Right kidney (tissue), 1 donor: Measurements from ENCODE around the gene MACROD1.
A peak's percentile ranks its signal among the peaks of the same experiment; 100 is the strongest.

ENCODE experiments used
- DNase-seq: peaks from one replicate; pipeline ENCODE4 v3.0.0-alpha.2; 2016

MACROD1 gene

GRCh38 chr11:64152841-64153691 is 12.8 kb downstream of the MACROD1 start:
- DNase-seq = peak; percentile 75

DNA sequence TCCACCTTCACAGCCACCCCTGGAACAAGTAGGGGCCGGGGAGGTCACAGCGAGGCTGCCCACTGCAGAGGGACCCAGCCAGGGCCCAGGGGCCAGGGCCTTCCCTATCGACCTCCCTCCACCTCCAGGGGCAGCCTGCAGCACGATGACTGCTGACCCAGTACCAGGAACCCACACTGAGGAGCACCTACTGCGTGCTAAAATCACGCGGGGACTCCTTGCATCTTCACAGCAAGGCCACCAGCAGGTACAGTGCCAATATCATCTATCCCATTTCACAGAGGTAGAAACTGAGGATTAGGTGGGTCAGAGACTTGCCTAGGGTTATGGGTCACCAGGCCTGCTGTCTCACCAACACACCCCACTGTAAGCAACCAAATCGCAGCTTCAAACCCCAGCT is 14.6 kb downstream of the MACROD1 start:
- no peak for DNase-seq

DNA sequence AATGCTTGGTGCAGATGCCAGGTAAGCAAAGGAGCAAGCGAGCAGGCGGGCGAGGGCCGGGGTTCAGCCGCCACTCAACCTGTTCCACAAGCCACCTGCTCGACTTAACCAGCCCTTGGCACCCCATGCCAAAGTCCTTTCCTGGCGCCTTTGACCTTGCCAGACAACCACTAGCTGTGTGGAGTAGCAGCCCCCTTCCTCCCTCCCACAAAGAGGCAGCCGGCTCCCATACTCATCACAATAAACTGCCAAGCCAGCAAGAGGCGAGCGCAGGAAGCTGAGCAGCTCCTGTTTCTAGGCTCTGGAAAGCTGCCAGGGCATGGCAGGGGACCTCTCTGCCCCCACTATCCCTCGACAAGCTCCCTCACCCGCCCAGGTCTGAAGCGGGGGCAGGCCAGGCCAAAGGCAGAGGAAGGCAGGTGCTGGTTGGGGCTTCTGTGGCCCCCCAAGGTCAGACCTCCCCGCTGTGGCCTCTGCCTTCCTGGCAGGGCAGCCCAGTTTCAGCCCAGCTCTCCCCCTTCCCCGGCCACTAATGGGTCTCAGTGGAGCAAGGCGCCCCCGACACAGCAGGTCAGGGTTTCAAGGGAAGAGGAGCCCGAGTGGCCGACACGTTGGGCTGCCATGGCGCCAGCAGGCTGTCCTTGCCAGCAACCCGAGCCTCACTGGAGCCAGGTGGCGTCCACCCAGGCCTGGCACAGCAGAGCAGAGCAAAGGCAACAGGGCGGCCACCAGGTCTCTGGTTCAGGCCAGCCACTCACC is 15.3 kb downstream of the MACROD1 start:
- peak; percentile 62 for DNase-seq

- no peak for DNase-seq
These were observed 15.9 kb downstream of the MACROD1 start for GRCh38 chr11:64150051-64150450.

DNA sequence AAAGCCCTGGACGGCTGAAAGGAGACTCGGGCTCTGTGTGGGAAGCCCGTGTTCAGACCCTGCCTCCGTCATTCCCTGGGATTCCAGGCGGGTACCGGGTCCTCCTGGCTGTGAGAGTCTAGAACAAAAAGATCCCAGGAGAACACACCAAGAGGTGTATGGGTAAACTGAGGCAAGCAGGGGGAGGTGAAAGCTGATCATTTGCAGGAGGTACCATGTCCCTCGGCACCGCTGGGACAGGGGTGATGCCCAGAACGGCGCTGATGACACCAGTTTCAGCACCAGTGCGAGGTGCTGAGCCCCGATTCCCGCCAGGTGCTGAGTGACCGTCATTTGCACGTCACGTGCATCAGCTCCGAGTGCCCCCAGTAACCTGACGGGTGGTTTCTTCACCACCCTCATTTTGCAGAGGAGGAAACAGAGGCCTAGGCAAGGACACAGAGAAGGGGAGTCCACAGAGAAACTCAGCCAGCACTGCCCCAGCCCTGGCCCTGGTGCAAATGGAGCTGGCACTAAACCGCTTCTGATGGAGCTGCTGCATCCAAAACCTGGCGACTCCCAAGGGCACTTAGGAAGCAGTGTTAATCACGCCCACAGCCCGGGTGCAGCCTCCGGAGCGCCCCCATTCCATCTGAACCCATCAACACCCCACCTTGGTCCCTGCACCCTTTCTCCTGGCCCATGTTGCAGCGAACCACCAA is 16.8 kb downstream of the MACROD1 start:
- DNase-seq = no peak

DNA sequence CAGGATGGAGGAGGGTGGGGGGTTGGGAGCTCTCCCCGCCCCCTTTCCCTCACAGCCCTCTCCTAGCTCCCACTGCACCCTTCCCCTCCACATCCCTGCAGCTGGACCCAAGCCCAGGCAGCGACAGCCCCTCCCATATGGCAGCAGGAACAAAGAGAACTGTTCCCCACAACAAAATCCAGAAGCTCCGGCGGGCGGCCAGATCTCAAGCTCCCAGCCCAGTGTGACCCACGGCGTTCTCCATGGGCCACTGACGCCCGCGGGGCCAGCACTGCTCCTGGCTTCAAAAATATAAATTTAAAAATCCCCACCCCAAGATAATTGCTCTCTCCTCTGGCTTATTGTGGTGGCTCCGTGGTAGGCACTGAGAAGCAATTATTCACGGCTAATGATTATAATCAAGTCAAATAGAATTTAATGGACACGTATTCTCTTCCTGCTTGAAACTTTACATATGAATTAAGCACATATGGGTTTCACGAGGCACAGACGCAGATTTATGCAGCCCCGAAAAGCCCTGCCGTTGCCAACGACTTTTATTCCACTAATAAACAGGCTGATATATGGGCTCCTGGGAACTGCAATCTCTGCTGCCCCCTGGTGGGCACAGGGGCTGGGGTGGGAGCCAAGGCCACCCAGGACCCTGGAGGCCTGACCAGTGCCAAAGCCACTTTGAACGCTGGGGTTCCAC is 17.5 kb downstream of the MACROD1 start:
- peak; percentile 74 for DNase-seq

GRCh38 chr11:64146036-64146955 is 19.6 kb downstream of the MACROD1 start:
- no peak for DNase-seq

DNA sequence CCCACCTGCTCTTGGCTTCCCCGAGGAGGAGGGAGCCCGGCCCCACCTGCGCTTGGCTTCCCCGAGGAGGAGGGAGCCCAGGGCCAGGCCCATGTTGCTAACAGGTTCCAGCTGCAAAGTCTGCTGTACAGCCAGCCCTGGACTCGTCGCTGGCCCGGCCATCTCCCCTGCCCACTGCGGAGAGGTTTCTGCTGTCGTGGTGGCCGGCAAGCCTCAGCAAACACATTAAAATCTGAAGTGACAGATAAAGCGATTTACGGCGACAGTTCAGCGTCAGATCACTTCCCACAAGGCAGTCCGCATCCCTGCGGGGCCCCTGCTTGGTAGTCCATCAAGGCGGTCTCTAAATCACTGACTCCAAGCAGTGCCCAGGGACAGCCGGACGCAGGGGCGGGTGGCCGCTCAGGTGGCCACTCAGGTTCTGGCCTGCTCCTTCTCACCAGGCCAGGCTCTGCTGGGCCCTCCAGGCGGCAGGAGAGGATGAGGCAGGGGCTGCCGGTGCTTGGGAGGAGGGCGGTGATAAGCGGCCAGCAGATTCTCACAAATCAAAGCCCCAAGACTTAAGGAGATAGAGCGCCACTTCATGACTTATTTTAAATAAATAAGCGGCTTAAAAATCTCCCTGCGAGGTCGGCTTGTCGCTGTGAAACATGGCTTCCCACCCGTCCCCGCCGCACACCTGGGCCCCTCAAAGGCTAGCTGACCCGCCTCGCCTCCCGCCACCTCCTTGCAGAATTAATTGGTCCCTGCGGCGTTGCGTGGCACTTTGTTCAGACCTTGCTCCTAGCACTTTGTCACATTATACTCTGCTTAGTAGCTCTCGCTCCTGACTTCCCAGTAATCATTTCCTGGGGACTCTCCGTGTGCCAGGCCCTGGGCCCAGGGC is 21.1 kb downstream of the MACROD1 start:
- peak; percentile 65 for DNase-seq

- peak; percentile 63 for DNase-seq
These were observed 24.7 kb downstream of the MACROD1 start for GRCh38 chr11:64141081-64141783.

- no peak for DNase-seq
These were observed 25.8 kb downstream of the MACROD1 start for GRCh38 chr11:64140082-64140481.

- DNase-seq = no peak
These were observed 26.9 kb downstream of the MACROD1 start for GRCh38 chr11:64139049-64139448.

DNA sequence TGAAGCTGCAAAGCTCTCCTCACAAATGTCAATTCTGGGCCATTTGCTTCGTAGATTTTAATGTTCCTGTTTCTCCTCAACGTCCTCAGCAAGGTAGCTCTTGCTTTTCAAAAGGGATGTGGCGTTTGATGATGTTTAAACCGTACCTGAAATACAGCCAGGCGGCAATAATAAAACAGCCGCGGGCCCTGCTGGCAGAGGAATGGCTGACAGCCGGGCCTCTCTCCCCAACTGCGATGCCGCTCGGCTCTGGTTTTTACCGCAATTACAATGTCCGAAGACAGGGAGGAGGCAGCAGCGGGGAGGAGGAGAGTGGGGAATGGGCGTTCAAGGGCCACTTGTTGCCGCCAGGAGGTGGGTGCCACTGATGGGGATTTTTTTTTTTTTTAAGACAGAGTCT is 27.5 kb downstream of the MACROD1 start:
- no peak for DNase-seq

- no peak for DNase-seq
These were observed 29.0 kb downstream of the MACROD1 start for GRCh38 chr11:64136765-64137441.

GRCh38 chr11:64135711-64136110 is 30.2 kb downstream of the MACROD1 start:
- no peak for DNase-seq

DNA sequence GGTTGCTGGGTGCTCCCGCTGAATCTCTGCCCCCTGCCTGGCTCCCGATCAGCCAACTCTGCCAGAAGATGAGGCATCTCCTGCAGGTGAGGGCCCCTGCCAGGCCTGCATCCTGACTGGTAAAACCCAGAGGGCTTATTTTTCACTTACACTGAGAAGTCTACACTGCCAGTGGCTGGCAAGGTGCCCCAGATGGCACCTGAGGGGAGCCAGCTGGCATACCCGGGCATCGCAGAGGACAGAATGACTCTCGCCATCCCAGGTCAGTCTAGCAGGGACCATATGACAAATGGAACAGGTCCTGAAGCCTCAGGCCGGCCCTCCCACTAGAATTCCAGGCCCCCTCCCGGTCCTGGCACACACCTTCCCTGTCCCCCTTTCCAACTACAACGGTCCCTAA is 30.9 kb downstream of the MACROD1 start:
- DNase-seq = no peak

- no peak for DNase-seq
These were observed 32.8 kb downstream of the MACROD1 start for GRCh38 chr11:64132982-64133705.

- no peak for DNase-seq
These were observed 33.6 kb downstream of the MACROD1 start for GRCh38 chr11:64132191-64132771.

DNA sequence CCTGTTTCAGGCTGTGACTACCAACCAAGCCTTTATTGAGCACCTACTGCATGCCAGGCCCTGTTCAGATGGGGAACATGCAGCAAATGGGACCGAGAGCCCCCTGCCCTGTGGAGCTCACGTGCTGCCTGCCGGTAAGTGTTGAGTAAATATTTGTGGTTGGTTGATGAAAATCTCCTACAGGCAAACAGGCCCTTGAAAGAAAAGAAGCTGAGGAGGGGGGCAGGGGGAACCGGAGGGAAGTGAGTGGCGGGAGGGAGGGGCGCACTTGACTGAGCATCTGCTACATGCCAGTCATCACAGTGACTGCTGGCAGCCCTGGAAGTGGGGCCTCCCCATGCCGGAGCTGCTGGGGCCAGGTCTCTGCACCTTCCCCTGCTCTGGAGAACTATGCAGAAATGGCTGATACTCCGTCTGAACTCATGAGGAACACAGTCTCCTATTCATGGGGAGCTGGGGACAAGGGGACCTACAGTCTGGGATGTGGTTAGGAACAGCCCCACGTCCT is 34.2 kb downstream of the MACROD1 start:
- no peak for DNase-seq
